HEK293 (cell line): ENCODE results near the gene TMEM272.

ENCODE experiments used
- CTCF ChIA-PET: fragments of 350-600 bp; formaldehyde crosslinking; extraction: SDS; loops from one replicate; lab custom pipeline; 2021; ENCODE audit warnings: antibody characterized with exemption; lab: Yijun Ruan, JAX
- POLR2A ChIA-PET: fragments of 300-600 bp; formaldehyde crosslinking; extraction: SDS; loops from one replicate; lab custom pipeline; 2020; ENCODE audit warnings: antibody characterized with exemption, inconsistent platforms; lab: Yijun Ruan, JAX
- H3K27ac ChIP-seq: fragments of 200-500 bp; sonication (Bioruptor generic); 2 replicates; pipeline ENCODE4 v1.5.1; 2014; ENCODE audit warnings: low read depth, low read length, control low read depth, inconsistent platforms; ENCODE audit errors: extremely low read depth
- H3K36me3 ChIP-seq, 2 experiments: fragments of 200-500 bp in 1 of 2; sonication (Bioruptor generic) in 1 of 2; 1 replicate in 1 of 2; 2 replicates in 1 of 2; pipeline ENCODE4 v1.5.1; 2014 to 2017; ENCODE audit warnings: inconsistent platforms in 2 of 2, low read length in 2 of 2; ENCODE audit not compliant: control insufficient read depth in 2 of 2, insufficient read depth in 1 of 2
- H3K4me1 ChIP-seq: fragments of 200-500 bp; sonication (Bioruptor generic); 2 replicates; pipeline ENCODE4 v1.5.1; 2014; ENCODE audit warnings: mild to moderate bottlenecking, low read length, inconsistent platforms; ENCODE audit not compliant: control insufficient read depth, insufficient read depth
- H3K4me3 ChIP-seq: 2 replicates; pipeline ENCODE4 v1.5.1; 2011; ENCODE audit warnings: low read depth, mild to moderate bottlenecking, control low read depth, low read length, moderate library complexity
- H3K9me3 ChIP-seq: fragments of 200-500 bp; sonication (Bioruptor generic); 2 replicates; pipeline ENCODE4 v1.5.1; 2014; ENCODE audit warnings: low read depth, low read length, inconsistent platforms; ENCODE audit not compliant: control insufficient read depth, insufficient read depth
- EGR2 ChIP-seq: fragments of 450-650 bp; formaldehyde crosslinking; IDR thresholded peaks from 2 replicates; pipeline ENCODE4 v1.5.1; 2016; ENCODE audit warnings: low read depth, missing biosample characterization, missing genetic modification characterization
- GFI1B ChIP-seq: fragments of 450-650 bp; formaldehyde crosslinking; IDR thresholded peaks from 2 replicates; pipeline ENCODE4 v1.5.1; 2016; ENCODE audit warnings: missing biosample characterization, missing genetic modification characterization
- IKZF3 ChIP-seq: fragments of 450-650 bp; IDR thresholded peaks from 2 replicates; pipeline ENCODE4 v1.5.0; 2018; ENCODE audit warnings: missing biosample characterization, mild to moderate bottlenecking, missing genetic modification characterization, moderate library complexity
- PRDM1 ChIP-seq: fragments of 450-650 bp; formaldehyde crosslinking; IDR thresholded peaks from 2 replicates; pipeline ENCODE4; 2016; ENCODE audit warnings: missing biosample characterization, missing genetic modification characterization
- PRDM10 ChIP-seq: fragments of 450-650 bp; formaldehyde crosslinking; IDR thresholded peaks from 2 replicates; pipeline ENCODE4 v1.5.1; 2016; ENCODE audit warnings: missing biosample characterization, missing genetic modification characterization
- SCRT1 ChIP-seq: fragments of 450-650 bp; formaldehyde crosslinking; IDR thresholded peaks from 2 replicates; pipeline ENCODE4 v1.5.1; 2016; ENCODE audit warnings: missing biosample characterization, missing genetic modification characterization, borderline replicate concordance
- ZNF10 ChIP-seq: fragments of 450-650 bp; formaldehyde crosslinking; IDR thresholded peaks from 2 replicates; pipeline ENCODE4 v1.5.1; 2017; ENCODE audit warnings: missing biosample characterization, missing genetic modification characterization
- ZNF174 ChIP-seq: fragments of 450-650 bp; formaldehyde crosslinking; IDR thresholded peaks from 2 replicates; pipeline ENCODE4 v1.5.0; 2017; ENCODE audit warnings: missing biosample characterization, mild to moderate bottlenecking, missing genetic modification characterization
- ZNF175 ChIP-seq: fragments of 450-650 bp; formaldehyde crosslinking; IDR thresholded peaks from 2 replicates; pipeline ENCODE4 v1.5.1; 2016; ENCODE audit warnings: missing biosample characterization, missing genetic modification characterization
- ZNF510 ChIP-seq: fragments of 450-650 bp; formaldehyde crosslinking; IDR thresholded peaks from 2 replicates; pipeline ENCODE4 v1.5.1; 2018; ENCODE audit warnings: mild to moderate bottlenecking, missing genetic modification characterization, missing biosample characterization; ENCODE audit not compliant: insufficient replicate concordance
- ZNF629 ChIP-seq: fragments of 450-650 bp; formaldehyde crosslinking; IDR thresholded peaks from 2 replicates; pipeline ENCODE4 v1.5.1; 2017; ENCODE audit warnings: missing biosample characterization, missing genetic modification characterization
- ZNF654 ChIP-seq: fragments of 450-650 bp; formaldehyde crosslinking; IDR thresholded peaks from 2 replicates; pipeline ENCODE4 v1.5.1; 2016; ENCODE audit warnings: low read depth, missing biosample characterization, missing genetic modification characterization
- ZNF747 ChIP-seq: fragments of 450-650 bp; formaldehyde crosslinking; IDR thresholded peaks from 2 replicates; pipeline ENCODE4 v1.5.1; 2016; ENCODE audit warnings: missing biosample characterization, missing genetic modification characterization
- TF ChIP-seq, protein P1 (sequence below): fragments of 450-650 bp; formaldehyde crosslinking; IDR thresholded peaks from 2 replicates; pipeline ENCODE4 v1.5.1; 2016; ENCODE audit warnings: missing biosample characterization, missing genetic modification characterization
- TF ChIP-seq, protein P2 (sequence below): fragments of 450-650 bp; formaldehyde crosslinking; conservative IDR thresholded peaks from 2 replicates; pipeline ENCODE4 v1.5.1; 2016; ENCODE audit warnings: low read depth, missing biosample characterization, missing genetic modification characterization
- TF ChIP-seq, protein P3 (sequence below): fragments of 450-650 bp; formaldehyde crosslinking; IDR thresholded peaks from 2 replicates; pipeline ENCODE4 v1.5.1; 2016; ENCODE audit warnings: missing biosample characterization, missing genetic modification characterization

Gene TMEM272

GRCh38 chr13:51849145-51850101 is 4.4 kb upstream of the TMEM272 start:
- TF ChIP-seq ZNF174 (tag by site-specific recombination) (no peak), ZNF175 (tag by site-specific recombination) (no peak), EGR2 (tag by site-specific recombination) (no peak), ZNF747 (tag by site-specific recombination) (no peak), ZNF654 (peak; percentile 31; the same call in 1 of the 2 replicates), PRDM10 (tag by site-specific recombination) (0 out of 2 replicates have a peak, but pooled peaks have one; percentile 5)
- TF ChIP-seq, protein P1, sequence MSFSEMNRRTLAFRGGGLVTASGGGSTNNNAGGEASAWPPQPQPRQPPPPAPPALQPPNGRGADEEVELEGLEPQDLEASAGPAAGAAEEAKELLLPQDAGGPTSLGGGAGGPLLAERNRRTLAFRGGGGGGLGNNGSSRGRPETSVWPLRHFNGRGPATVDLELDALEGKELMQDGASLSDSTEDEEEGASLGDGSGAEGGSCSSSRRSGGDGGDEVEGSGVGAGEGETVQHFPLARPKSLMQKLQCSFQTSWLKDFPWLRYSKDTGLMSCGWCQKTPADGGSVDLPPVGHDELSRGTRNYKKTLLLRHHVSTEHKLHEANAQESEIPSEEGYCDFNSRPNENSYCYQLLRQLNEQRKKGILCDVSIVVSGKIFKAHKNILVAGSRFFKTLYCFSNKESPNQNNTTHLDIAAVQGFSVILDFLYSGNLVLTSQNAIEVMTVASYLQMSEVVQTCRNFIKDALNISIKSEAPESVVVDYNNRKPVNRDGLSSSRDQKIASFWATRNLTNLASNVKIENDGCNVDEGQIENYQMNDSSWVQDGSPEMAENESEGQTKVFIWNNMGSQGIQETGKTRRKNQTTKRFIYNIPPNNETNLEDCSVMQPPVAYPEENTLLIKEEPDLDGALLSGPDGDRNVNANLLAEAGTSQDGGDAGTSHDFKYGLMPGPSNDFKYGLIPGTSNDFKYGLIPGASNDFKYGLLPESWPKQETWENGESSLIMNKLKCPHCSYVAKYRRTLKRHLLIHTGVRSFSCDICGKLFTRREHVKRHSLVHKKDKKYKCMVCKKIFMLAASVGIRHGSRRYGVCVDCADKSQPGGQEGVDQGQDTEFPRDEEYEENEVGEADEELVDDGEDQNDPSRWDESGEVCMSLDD, result no peak
- ChIA-PET CTCF (interaction anchor here (0.6 to 2.3 kb wide), 16 partner anchors 8 to 1106 kb away, joined by 3 to 8 read pairs (median 4); partner anchors contain the start of gene CCDC70), POLR2A (interaction anchor here (1.0 kb wide), 1 partner anchor 396 kb away, joined by 3 read pairs; no protein-coding TSS in a partner anchor)
- H3K36me3 ChIP-seq, result no peaks in the 10 kb centered on the region
- H3K9me3 ChIP-seq, result no peaks in the 10 kb centered on the region
- no peaks in the 10 kb centered on the region for H3K4me1 ChIP-seq
- no peak overlapping the region for H3K4me3 ChIP-seq
- H3K27ac ChIP-seq, result no peak overlapping the region

DNA sequence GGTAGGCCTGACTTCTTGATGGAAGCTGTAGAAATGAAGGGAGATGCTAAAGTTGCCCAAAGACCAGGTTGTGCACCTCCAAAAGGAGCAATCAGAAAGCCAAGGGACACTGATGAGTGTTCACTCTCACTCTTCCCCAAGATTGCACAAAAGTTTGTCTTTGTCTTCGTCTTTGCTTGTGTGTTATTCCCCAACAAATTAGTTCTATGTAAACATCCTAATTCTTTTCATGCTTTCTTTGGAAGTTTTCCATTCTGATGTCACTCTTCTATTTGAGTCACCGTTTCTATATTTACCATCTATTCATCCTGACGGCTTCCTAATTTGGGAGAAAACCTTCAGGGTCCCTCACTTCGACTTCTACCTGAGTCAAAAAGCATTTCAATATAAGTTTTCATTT is 3.7 kb upstream of the TMEM272 start:
- Histone ChIP-seq H3K4me3 (no peak overlapping the region), H3K27ac (no peak overlapping the region), H3K36me3 (no peaks in the 10 kb centered on the region), H3K9me3 (no peaks in the 10 kb centered on the region), H3K4me1 (no peaks in the 10 kb centered on the region)
- POLR2A ChIA-PET, result interaction anchor here (1.0 kb wide), 1 partner anchor 395 kb away, joined by 3 read pairs; no protein-coding TSS in a partner anchor
- CTCF ChIA-PET, result interaction anchor here (0.6 to 2.3 kb wide), 7 partner anchors 11 to 1107 kb away, joined by 3 to 8 read pairs (median 4); no protein-coding TSS in a partner anchor
- TF ChIP-seq SCRT1 (tag by site-specific recombination) (no peak), ZNF10 (tag by site-specific recombination) (0 out of 2 replicates have a peak, but pooled peaks have one; percentile 51), ZNF629 (peak; percentile 83), PRDM1 (tag by site-specific recombination) (0 out of 2 replicates have a peak, but pooled peaks have one; percentile 8), ZNF510 (no peak), IKZF3 (tag by site-specific recombination) (no peak), GFI1B (tag by site-specific recombination) (no peak), PRDM10 (tag by site-specific recombination) (peak; percentile 36)
- TF ChIP-seq, protein P2, sequence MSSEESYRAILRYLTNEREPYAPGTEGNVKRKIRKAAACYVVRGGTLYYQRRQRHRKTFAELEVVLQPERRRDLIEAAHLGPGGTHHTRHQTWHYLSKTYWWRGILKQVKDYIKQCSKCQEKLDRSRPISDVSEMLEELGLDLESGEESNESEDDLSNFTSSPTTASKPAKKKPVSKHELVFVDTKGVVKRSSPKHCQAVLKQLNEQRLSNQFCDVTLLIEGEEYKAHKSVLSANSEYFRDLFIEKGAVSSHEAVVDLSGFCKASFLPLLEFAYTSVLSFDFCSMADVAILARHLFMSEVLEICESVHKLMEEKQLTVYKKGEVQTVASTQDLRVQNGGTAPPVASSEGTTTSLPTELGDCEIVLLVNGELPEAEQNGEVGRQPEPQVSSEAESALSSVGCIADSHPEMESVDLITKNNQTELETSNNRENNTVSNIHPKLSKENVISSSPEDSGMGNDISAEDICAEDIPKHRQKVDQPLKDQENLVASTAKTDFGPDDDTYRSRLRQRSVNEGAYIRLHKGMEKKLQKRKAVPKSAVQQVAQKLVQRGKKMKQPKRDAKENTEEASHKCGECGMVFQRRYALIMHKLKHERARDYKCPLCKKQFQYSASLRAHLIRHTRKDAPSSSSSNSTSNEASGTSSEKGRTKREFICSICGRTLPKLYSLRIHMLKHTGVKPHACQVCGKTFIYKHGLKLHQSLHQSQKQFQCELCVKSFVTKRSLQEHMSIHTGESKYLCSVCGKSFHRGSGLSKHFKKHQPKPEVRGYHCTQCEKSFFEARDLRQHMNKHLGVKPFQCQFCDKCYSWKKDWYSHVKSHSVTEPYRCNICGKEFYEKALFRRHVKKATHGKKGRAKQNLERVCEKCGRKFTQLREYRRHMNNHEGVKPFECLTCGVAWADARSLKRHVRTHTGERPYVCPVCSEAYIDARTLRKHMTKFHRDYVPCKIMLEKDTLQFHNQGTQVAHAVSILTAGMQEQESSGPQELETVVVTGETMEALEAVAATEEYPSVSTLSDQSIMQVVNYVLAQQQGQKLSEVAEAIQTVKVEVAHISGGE, result peak; percentile 29; the same call in 1 of the 2 replicates
- TF ChIP-seq, protein P3, sequence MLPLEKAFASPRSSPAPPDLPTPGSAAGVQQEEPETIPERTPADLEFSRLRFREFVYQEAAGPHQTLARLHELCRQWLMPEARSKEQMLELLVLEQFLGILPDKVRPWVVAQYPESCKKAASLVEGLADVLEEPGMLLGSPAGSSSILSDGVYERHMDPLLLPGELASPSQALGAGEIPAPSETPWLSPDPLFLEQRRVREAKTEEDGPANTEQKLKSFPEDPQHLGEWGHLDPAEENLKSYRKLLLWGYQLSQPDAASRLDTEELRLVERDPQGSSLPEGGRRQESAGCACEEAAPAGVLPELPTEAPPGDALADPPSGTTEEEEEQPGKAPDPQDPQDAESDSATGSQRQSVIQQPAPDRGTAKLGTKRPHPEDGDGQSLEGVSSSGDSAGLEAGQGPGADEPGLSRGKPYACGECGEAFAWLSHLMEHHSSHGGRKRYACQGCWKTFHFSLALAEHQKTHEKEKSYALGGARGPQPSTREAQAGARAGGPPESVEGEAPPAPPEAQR (tag by site-specific recombination), result no peak
